ENCODE measurements around the gene NELL1. TPM values are rescaled to one million over a fixed set of nuclear protein-coding genes. Genes with fewer than 3 reads are reported as not detected.

NELL1 gene
- total RNA-seq, 2 donors from 2014 or later, result 1.8 to 10.3 TPM

GRCh38 chr11:21484039-21484438, 814.7 kb downstream of the NELL1 start:
- Histone ChIP-seq H3K9me3 (no peaks in the 10 kb centered on the region), H3K4me3 (no peak overlapping the region), H3K27me3 (replicated peaks; ENCODE audit: insufficient read depth) (no peaks in the 10 kb centered on the region), H3K27ac (no peak overlapping the region), H3K36me3 (no peaks in the 10 kb centered on the region), H3K4me1 (replicated peaks) (no peaks in the 10 kb centered on the region)
- no peak for TF ChIP-seq POLR2AphosphoS5 (IDR thresholded peaks at IDR 0.05)
- no peak for TF ChIP-seq POLR2A (IDR thresholded peaks at IDR 0.05)
- TF ChIP-seq, protein P1, sequence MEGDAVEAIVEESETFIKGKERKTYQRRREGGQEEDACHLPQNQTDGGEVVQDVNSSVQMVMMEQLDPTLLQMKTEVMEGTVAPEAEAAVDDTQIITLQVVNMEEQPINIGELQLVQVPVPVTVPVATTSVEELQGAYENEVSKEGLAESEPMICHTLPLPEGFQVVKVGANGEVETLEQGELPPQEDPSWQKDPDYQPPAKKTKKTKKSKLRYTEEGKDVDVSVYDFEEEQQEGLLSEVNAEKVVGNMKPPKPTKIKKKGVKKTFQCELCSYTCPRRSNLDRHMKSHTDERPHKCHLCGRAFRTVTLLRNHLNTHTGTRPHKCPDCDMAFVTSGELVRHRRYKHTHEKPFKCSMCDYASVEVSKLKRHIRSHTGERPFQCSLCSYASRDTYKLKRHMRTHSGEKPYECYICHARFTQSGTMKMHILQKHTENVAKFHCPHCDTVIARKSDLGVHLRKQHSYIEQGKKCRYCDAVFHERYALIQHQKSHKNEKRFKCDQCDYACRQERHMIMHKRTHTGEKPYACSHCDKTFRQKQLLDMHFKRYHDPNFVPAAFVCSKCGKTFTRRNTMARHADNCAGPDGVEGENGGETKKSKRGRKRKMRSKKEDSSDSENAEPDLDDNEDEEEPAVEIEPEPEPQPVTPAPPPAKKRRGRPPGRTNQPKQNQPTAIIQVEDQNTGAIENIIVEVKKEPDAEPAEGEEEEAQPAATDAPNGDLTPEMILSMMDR (IDR thresholded peaks at IDR 0.05), result no peak
- WGBS, result 95% methylated on average over 4 of the region's 4 CpGs
- intact Hi-C loops (cut with DNase I), result no loop called here
- no peak for DNase-seq (ENCODE audit: low spot score)

GRCh38 chr11:21485006-21485405, 815.6 kb downstream of the NELL1 start:
- H3K9me3 ChIP-seq, result no peaks in the 10 kb centered on the region
- WGBS, result 83% methylated on average over 1 of the region's 1 CpG

DNA sequence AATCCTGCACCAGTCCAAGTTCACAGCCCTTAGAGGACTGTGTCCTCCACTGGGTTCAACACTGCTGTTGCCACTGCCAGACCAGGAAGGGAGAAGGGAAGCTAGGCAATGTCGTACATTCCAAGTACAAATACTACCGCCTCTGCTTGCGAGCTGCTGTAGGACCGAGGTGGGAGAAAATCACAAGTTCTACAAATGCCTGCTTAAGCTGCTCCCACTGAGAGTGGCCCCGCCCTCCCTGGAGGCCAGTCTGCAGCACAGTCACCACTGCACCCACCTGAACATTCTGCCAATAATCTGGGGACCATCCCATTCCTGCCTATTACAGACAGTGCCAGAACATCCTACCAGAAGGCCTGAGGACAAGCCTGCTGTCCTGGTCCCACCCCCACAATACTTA, 816.0 kb downstream of the NELL1 start:
- intact Hi-C loops (cut with DNase I), result no loop called here

More at GRCh38 chr11:21485006-21485405, 815.6 kb downstream of the NELL1 start:
- Histone ChIP-seq H3K4me1 (replicated peaks) (no peaks in the 10 kb centered on the region), H3K27me3 (replicated peaks; ENCODE audit: insufficient read depth) (no peaks in the 10 kb centered on the region), H3K36me3 (no peaks in the 10 kb centered on the region), H3K27ac (no peak overlapping the region), H3K4me3 (no peak overlapping the region)
- no peak for DNase-seq (ENCODE audit: low spot score)
- TF ChIP-seq, protein P1 (IDR thresholded peaks at IDR 0.05), result no peak
- no peak for TF ChIP-seq POLR2AphosphoS5 (IDR thresholded peaks at IDR 0.05)
- TF ChIP-seq POLR2A (IDR thresholded peaks at IDR 0.05), result no peak
- intact Hi-C loops (cut with DNase I), result no loop called here

GRCh38 chr11:21489416-21490115, 820.2 kb downstream of the NELL1 start:
- no peaks in the 10 kb centered on the region for H3K27me3 ChIP-seq (replicated peaks; ENCODE audit: insufficient read depth)
- no peaks in the 10 kb centered on the region for H3K4me1 ChIP-seq (replicated peaks)
- intact Hi-C loops (cut with DNase I), result no loop called here
- WGBS, result 89% methylated on average over 2 of the region's 2 CpGs
- H3K4me3 ChIP-seq, result no peak overlapping the region
- TF ChIP-seq POLR2A (IDR thresholded peaks at IDR 0.05), result no peak
- TF ChIP-seq, protein P1 (IDR thresholded peaks at IDR 0.05), result no peak
- no peak for TF ChIP-seq POLR2AphosphoS5 (IDR thresholded peaks at IDR 0.05)
- H3K36me3 ChIP-seq, result no peaks in the 10 kb centered on the region
- no peaks in the 10 kb centered on the region for H3K9me3 ChIP-seq
- no peak for DNase-seq (ENCODE audit: low spot score)
- no peak overlapping the region for H3K27ac ChIP-seq

More for the DNA sequence above, 816.0 kb downstream of the NELL1 start:
- TF ChIP-seq POLR2A (IDR thresholded peaks at IDR 0.05) (no peak), POLR2AphosphoS5 (IDR thresholded peaks at IDR 0.05) (no peak)
- TF ChIP-seq, protein P1 (IDR thresholded peaks at IDR 0.05), result no peak
- no peaks in the 10 kb centered on the region for H3K4me1 ChIP-seq (replicated peaks)
- DNase-seq (ENCODE audit: low spot score), result no peak
- H3K27ac ChIP-seq, result no peak overlapping the region
- no peaks in the 10 kb centered on the region for H3K9me3 ChIP-seq
- H3K27me3 ChIP-seq (replicated peaks; ENCODE audit: insufficient read depth), result no peaks in the 10 kb centered on the region
- no peaks in the 10 kb centered on the region for H3K36me3 ChIP-seq
- no peak overlapping the region for H3K4me3 ChIP-seq
- 71% methylated on average over 5 of the region's 5 CpGs for WGBS

DNA sequence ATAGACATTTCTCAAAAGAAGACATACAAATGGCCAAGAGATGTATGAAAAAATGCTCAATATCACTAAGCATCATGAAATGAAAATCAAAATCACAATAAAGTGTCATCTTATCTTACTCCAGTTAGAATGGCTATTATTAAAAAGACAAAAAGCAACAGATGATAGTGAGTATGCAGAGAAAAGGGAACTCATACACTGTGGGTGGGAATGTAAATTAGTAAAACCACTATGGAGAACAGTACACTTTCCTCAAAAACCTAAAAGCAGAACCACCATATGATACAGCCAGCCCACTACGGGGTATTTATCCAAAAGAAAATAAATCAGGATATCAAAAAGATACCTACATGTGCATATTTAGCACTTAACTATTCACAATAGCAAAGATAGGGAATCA, 823.5 kb downstream of the NELL1 start:
- Histone ChIP-seq H3K9me3 (no peaks in the 10 kb centered on the region), H3K36me3 (no peaks in the 10 kb centered on the region), H3K4me1 (replicated peaks) (no peaks in the 10 kb centered on the region), H3K27ac (no peak overlapping the region), H3K4me3 (no peak overlapping the region), H3K27me3 (replicated peaks; ENCODE audit: insufficient read depth) (no peaks in the 10 kb centered on the region)
- 91% methylated on average over 1 of the region's 1 CpG for WGBS
- intact Hi-C loops (cut with DNase I), result no loop called here
- no peak for DNase-seq (ENCODE audit: low spot score)
- TF ChIP-seq, protein P1 (IDR thresholded peaks at IDR 0.05), result no peak
- TF ChIP-seq POLR2AphosphoS5 (IDR thresholded peaks at IDR 0.05) (no peak), POLR2A (IDR thresholded peaks at IDR 0.05) (no peak)

Measured in prostate gland (tissue), 2 donors.